Measurements from ENCODE around the gene LTBP1. TPM values are rescaled to one million over a fixed set of nuclear protein-coding genes. Genes with fewer than 3 reads are reported as not detected.

Gene LTBP1
- total and polyA plus RNA-seq, 2 experiments from 2014 or later, result 35.6 to 68.9 TPM

DNA sequence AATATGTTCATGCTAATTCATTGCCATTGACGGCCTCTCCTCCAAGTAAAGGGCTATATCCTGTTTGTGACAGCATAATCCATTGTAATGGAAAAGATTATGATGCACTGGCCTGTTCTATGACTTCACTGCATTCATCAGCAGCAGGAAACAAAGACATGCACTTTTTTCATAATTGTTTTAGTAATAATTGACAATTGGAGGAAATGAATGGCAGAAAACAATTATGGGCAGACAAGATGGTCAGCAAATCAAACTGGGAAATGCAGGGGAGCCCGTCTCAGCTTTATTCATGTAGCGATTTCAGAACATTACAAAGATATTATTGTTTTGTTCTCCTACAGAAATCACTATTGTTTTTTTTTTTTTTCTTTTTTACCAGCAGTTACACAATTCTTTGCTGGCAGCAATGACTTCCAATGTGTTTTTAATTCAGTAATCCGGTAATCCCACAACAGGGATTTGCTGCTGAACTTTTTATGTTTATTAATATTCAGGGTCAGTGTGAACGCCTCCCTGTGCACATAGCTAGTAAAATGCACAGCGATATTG is 495.9 kb downstream of the LTBP1 start:
- TF ChIP-seq, protein P1, sequence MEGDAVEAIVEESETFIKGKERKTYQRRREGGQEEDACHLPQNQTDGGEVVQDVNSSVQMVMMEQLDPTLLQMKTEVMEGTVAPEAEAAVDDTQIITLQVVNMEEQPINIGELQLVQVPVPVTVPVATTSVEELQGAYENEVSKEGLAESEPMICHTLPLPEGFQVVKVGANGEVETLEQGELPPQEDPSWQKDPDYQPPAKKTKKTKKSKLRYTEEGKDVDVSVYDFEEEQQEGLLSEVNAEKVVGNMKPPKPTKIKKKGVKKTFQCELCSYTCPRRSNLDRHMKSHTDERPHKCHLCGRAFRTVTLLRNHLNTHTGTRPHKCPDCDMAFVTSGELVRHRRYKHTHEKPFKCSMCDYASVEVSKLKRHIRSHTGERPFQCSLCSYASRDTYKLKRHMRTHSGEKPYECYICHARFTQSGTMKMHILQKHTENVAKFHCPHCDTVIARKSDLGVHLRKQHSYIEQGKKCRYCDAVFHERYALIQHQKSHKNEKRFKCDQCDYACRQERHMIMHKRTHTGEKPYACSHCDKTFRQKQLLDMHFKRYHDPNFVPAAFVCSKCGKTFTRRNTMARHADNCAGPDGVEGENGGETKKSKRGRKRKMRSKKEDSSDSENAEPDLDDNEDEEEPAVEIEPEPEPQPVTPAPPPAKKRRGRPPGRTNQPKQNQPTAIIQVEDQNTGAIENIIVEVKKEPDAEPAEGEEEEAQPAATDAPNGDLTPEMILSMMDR (IDR thresholded peaks at IDR 0.05; ENCODE audit: poor library complexity), result no peak
- TF ChIP-seq EZH2 (IDR thresholded peaks at IDR 0.05; ENCODE audit: borderline replicate concordance) (no peak), EZH2phosphoT487 (IDR thresholded peaks at IDR 0.05; ENCODE audit: low read depth, severe bottlenecking, unreplicated experiment) (no peak)
- no peaks in the 10 kb centered on the region for H3K79me2 ChIP-seq
- H3K27ac ChIP-seq, result no peak overlapping the region
- no peaks in the 10 kb centered on the region for H3K9me3 ChIP-seq (ENCODE audit: low read depth)
- WGBS (ENCODE audit: low lambda C conversion rate, missing lambda C conversion rate), result 79% methylated on average over 6 of the region's 6 CpGs
- no peak overlapping the region for H2AFZ ChIP-seq
- no peaks in the 10 kb centered on the region for H4K20me1 ChIP-seq (ENCODE audit: insufficient read depth, poor library complexity, severe bottlenecking)
- H3K4me1 ChIP-seq (ENCODE audit: insufficient read depth), result no peaks in the 10 kb centered on the region
- no peak for DNase-seq (ENCODE audit: low spot score)
- no peaks in the 10 kb centered on the region for H3K27me3 ChIP-seq
- no peaks in the 10 kb centered on the region for H3K9me2 ChIP-seq (replicated peaks; ENCODE audit: insufficient read depth)
- no peak overlapping the region for H3K4me3 ChIP-seq
- no peak overlapping the region for H3K4me2 ChIP-seq
- no peaks in the 10 kb centered on the region for H3K36me3 ChIP-seq (replicated peaks; ENCODE audit: insufficient read depth, low read depth)

DNA sequence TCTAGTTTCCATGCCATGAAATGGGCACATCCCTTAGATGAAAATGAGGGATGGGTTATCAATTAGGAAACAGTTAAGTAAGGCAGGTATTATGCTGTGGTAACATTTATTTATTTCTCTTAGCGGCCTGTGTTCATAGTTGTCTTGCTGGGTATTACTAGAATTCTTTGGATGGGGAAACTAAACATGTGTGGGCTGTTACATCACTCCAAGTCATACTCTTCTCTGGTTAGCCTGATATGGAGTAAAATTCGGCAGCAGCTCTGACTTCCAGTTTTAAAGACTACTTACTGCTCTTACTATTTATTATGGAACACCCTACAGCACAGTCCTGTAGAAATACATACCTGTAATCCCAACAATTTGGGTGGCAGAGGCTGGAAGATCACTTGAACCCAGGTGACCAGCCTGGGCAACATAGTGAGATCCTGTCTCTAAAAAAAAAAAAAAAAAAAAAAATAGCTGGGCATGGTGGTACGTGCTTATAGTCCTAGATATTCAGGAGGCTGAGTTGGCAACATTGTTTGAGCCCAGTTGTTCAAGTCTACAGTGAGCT is 496.6 kb downstream of the LTBP1 start:
- Histone ChIP-seq H3K4me3 (no peak overlapping the region), H4K20me1 (ENCODE audit: insufficient read depth, poor library complexity, severe bottlenecking) (no peaks in the 10 kb centered on the region), H2AFZ (no peak overlapping the region), H3K27ac (no peak overlapping the region), H3K79me2 (no peaks in the 10 kb centered on the region), H3K4me1 (ENCODE audit: insufficient read depth) (no peaks in the 10 kb centered on the region), H3K9me3 (ENCODE audit: low read depth) (no peaks in the 10 kb centered on the region), H3K9me2 (replicated peaks; ENCODE audit: insufficient read depth) (no peaks in the 10 kb centered on the region), H3K4me2 (no peak overlapping the region), H3K36me3 (replicated peaks; ENCODE audit: insufficient read depth, low read depth) (no peaks in the 10 kb centered on the region), H3K27me3 (no peaks in the 10 kb centered on the region)
- TF ChIP-seq, protein P1 (IDR thresholded peaks at IDR 0.05; ENCODE audit: poor library complexity), result no peak
- TF ChIP-seq EZH2 (IDR thresholded peaks at IDR 0.05; ENCODE audit: borderline replicate concordance), result no peak
- TF ChIP-seq EZH2phosphoT487 (IDR thresholded peaks at IDR 0.05; ENCODE audit: low read depth, severe bottlenecking, unreplicated experiment), result no peak
- 81% methylated on average over 3 of the region's 3 CpGs for WGBS (ENCODE audit: low lambda C conversion rate, missing lambda C conversion rate)
- no peak for DNase-seq (ENCODE audit: low spot score)

DNA sequence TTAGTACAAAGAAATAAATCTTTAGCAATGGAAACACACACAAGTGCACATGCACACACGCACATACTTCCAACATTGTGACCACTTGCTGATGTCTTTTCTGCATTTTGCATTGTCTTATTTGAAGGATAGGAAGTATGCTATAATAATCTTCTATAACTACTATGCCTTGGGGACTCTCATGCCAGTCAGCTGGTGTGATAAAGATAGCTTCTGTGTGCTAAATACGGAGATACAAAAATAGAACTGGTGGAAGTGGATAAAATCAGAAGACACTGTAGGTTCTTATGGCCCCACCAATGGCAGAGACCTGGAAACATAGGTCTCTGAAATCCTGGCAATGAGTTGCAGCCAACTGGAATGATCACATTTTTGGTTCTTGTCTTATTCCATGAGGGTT is 498.2 kb downstream of the LTBP1 start:
- WGBS (ENCODE audit: low lambda C conversion rate, missing lambda C conversion rate), result 96% methylated on average over 2 of the region's 2 CpGs
- Histone ChIP-seq H3K9me3 (ENCODE audit: low read depth) (no peaks in the 10 kb centered on the region), H3K27me3 (no peaks in the 10 kb centered on the region), H3K36me3 (replicated peaks; ENCODE audit: insufficient read depth, low read depth) (no peaks in the 10 kb centered on the region), H2AFZ (no peak overlapping the region), H4K20me1 (ENCODE audit: insufficient read depth, poor library complexity, severe bottlenecking) (no peaks in the 10 kb centered on the region), H3K4me3 (no peak overlapping the region), H3K4me1 (ENCODE audit: insufficient read depth) (no peaks in the 10 kb centered on the region), H3K9me2 (replicated peaks; ENCODE audit: insufficient read depth) (no peaks in the 10 kb centered on the region), H3K27ac (no peak overlapping the region), H3K4me2 (no peak overlapping the region), H3K79me2 (no peaks in the 10 kb centered on the region)
- TF ChIP-seq, protein P1 (IDR thresholded peaks at IDR 0.05; ENCODE audit: poor library complexity), result no peak
- TF ChIP-seq EZH2 (IDR thresholded peaks at IDR 0.05; ENCODE audit: borderline replicate concordance) (no peak), EZH2phosphoT487 (IDR thresholded peaks at IDR 0.05; ENCODE audit: low read depth, severe bottlenecking, unreplicated experiment) (no peak)
- DNase-seq (ENCODE audit: low spot score), result no peak

All from hepatocyte (in vitro differentiated cells).